ENCODE results near the gene LACTB.
"Not testable (repeated sequence)": the region's sequence is repeated elsewhere in the genome, so short reads cannot be mapped to it uniquely, and the experiment has no call there.

LACTB gene

DNA sequence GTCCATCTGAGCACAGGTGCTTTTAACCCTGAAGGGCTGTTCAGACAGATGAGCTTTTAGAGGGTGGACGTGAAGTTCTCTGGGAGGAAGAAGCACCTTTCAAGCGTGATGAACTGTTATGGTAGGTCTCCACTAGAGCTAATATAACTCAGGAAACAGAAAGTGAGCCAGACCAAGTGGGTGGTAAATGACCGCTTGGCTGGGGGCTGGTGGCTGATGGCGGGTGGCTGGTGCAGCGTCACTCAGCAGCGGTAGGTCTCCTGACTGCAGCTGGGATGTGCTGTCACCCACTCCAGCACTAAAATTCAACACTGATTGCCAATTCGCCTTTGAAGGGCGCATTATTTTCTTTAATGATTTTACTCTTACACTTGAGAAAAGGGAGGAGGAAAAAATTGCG, 31.2 kb upstream of the LACTB start:
- no peak for DNase-seq (ENCODE audit: low read depth)

DNA sequence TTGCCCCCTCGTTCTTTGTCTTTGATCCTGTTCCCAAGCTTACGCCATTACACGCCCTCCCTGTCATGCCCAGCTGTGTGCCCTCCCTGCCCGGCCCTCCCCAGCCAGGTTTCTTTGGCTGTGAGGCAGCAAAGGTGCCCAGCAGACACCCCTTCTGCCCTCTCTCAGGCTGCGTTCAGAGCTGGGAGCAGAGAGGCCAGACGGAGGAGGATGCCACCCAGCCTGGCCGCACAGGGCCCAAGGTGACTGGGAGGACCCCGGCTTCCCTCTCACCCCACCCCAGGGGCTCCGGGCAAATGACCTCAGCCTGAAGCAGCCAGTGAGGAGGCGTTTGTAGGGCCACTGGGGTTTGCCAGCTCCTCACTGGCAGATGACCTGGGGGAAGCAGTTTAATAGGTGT, 30.8 kb upstream of the LACTB start:
- DNase-seq (ENCODE audit: low read depth): no peak

DNA sequence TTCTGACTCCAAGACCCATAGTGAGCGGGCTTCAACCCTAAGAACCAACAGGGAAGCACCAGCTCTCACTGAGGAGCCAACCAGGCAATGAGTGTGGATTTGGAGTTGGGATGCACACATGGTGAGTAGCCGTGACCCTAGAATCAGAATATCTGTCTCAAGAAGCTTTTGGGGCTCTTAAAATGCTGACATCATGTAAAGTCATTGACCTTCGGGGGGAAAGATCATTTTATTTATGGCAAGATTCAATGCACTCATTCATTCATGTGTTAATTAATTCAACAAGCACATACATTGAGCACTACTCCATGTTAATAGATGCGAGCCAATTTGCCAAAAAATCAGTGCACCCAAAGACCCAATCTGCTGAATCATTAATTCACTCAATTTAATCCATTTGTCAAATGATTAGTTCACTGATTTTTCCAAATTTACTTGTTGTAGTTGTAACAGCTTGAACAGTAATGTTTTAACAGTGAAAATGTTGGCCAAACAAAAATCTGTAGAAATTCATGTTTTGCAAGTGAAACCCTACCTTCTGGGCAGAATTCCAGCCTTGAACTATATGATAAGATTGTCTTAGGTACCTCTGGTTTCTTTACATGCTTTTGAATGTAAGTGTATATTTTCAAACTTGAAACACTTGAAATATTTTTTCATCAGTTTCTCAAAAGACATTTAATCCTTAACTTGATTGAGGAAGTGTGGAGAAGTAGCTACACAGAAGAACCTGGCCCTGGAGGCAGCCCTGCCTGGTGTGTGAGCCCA, 29.8 kb upstream of the LACTB start:
- no peak for DNase-seq (ENCODE audit: low read depth)

DNA sequence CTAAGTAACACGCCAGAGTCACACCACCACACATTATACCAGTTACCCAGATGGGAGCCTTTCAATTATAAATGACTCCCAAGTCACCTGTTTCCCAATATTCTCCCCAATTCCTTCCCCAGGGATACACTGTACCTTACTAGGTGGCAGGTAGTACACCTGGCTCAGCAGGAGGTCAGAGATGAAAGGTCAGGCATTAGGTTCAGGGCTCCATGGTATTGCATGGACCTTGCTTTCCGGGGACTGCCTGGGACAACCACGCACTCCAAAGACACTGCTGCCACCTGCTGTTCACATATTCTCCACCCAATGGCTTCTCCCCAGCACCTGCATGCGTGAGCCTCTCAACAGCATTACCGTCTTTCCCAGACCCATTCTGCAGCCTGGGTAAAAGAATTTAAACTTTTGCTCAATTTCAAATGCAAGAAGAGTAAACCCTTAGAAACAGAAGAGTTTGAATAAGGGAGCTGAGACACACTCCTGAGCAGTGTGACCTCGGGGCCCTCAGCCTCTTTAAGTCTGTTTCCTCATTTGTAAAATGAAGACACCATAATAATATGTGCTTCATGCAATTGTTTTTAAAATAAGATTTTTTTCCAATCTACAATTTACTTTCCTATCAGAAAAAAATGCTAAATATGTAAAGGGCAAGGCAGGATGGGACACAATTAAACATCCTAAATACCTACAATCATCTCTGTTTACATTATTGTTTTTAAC, 28.0 kb upstream of the LACTB start:
- DNase-seq (ENCODE audit: low read depth): peak; percentile 47

DNA sequence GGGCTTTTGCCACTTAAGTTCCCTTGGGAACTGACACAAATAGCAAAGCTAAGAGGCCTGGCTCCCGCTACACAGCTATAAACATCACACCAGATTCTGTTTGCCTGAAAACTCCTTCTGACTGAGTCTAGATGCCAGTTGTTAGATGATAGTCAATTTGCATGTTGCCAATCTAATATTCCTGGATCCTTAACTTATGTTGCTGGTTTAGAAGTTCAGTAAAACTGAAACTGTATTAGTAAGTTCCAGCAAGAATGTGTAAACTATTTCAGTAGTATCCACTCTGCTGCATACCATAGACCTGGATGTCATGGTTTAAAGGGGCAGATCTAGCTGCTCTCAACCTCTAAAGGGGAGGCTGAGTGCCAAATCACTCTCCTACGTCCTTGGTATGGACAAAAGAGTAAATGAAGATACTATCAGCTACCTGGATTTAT, 27.1 kb upstream of the LACTB start:
- DNase-seq (ENCODE audit: low read depth): peak; percentile 56

DNA sequence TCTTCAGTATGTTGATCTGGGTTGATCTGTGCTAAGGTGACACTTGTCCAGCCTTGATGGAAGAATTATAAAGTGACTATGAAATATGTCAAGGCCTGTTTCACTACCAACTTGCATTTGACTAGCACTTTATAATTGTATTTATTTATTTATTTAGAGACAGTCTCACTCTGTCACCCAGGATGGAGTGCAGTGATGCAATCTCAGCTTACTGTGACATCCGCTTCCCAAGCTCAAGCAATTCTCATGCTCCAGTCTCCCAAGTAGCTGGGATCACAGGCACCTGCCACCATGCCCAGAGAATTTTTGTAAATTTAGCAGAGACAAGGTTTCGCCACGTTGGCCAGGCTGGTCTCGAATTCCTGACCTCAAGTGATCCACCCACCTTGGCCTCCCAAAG, 25.5 kb upstream of the LACTB start:
- no peak for DNase-seq (ENCODE audit: low read depth)

DNA sequence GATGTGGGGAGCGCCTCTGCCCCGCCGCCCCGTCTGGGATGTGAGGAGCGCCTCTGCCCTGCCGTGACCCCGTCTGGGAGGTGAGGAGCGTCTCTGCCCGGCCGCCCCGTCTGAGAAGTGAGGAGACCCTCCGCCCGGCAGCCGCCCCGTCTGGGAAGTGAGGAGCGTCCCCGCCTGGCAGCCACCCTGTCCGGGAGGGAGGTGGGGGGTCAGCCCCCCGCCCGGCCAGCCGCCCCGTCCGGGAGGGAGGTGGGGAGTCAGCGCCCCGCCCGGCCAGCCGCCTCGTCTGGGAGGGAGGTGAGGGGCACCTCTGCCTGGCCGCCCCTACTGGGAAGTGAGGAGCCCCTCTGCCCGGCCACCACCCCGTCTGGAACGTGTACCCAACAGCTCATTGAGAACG, 22.8 kb upstream of the LACTB start:
- DNase-seq (ENCODE audit: low read depth): not testable (repeated sequence)

DNA sequence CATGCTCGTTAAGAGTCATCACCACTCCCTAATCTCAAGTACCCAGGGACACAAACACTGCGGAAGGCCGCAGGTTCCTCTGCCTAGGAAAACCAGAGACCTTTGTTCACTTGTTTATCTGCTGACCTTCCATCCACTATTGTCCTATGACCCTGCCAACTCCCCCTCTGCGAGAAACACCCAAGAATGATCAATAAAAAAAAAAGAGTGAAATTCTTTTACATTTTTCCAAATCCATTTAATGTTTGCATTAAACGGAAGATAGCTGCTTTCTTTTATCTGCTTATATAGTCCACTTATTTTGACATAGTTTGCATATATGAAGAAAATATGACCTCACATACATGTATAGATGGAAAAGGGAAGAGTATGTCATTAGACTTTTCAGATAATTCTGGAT, 22.1 kb upstream of the LACTB start:
- DNase-seq (ENCODE audit: low read depth): not testable (repeated sequence)

DNA sequence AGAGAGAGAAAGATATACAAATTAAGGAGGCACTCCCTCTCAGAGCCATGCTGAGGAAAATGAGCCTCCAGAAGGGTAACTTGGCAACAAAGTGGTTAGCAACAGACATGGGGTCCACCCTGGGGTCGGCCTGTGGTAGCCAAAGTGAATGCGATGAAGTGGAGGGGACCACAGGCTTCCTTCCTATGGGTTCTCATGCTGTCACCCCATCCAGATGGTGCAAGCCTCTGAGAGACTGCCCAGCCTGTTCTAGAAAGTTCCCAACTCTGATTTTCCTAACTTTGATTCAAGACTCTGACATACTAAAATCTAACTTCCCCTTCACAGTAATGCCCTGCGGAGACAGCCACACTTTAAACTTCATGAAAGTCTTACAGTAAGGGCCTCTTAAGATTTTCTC, 18.2 kb upstream of the LACTB start:
- no peak for DNase-seq (ENCODE audit: low read depth)

DNA sequence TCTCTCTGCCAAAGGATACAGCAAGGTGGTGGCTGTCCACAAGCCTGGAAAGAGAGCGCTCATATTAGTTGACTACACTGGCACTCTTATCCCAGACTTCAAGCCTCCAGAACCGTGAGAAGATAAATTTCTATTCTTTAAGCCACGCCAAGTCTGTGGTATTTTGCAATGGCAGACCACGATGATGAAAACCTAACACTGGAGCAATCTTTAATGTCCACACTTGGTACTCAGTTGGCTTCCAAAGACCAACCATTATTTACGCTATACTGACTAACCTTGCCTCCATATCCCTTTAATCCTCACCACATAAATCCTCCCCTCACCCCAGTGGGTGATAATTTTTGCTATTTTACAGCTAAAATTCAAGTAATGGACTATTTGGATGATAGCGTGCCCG, 16.9 kb upstream of the LACTB start:
- DNase-seq (ENCODE audit: low read depth): no peak

DNA sequence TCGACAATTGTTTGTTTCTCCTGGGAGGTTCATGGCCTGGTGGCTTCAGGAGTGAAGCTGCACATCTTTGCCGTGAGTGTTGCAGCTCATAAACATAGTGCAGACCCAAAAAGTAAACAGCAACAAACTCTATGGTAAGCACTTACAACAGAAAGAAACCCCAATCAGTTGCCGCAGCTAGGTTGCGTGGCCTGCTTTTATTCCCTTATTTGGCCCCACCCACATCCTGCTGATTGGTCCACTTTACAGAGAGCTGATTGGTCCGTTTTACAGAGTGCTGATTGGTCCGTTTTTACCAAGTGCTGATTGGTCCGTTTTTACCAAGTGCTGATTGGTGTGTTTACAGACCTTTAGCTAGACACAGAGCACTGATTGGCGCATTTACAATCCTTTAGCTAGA, 16.3 kb upstream of the LACTB start:
- DNase-seq (ENCODE audit: low read depth): not testable (repeated sequence)

DNA sequence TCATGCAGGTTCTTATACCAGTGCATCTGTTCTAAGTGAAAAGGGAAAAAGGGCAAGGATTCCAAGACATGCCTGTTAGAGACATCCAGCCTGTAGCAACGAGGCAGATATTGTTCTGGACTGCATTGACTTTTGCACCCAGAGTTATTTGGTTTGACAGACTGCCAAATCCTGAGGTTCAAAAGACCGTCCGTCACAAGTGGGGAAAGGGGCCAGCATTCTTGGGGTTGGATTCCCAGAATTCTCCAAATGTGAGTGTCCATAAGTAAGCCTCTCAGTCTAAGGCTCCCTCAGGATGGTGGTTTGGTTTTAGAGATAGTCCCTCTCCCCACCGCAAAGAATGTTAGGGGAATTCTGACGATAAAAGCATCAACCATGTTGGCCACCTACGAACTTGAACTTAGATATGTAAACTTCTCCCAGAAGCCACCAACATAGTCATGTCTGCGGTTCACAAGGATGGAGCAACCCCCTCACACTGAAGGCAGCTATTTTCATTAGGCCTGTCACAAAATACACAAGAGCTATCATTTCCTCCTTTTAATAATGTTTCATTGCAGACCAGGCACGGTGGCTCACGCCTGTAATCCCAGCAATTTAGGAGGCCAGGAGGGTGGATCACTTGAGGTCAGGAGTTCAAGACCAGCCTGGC, 13.6 kb upstream of the LACTB start:
- peak; percentile 100 for DNase-seq (ENCODE audit: low read depth)

DNA sequence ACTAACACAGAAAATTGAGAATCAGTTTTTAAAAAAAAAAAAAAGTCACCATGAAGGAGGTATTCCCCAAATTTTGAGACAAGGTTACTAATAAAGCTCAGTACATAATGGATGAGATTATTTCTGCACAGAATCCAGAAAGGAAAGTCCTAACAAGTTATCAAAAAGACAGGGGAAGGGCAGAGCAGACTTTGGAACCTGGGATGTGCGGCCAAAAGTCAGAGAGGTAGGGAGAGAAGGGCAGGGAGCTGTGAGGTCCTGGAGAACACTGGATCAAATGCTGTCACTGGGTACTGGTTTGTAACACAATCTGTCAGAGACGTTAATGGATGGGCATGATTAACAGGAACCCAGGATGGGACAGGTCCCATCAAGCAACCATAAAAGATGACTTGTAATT, 12.2 kb upstream of the LACTB start:
- no peak for DNase-seq (ENCODE audit: low read depth)

DNA sequence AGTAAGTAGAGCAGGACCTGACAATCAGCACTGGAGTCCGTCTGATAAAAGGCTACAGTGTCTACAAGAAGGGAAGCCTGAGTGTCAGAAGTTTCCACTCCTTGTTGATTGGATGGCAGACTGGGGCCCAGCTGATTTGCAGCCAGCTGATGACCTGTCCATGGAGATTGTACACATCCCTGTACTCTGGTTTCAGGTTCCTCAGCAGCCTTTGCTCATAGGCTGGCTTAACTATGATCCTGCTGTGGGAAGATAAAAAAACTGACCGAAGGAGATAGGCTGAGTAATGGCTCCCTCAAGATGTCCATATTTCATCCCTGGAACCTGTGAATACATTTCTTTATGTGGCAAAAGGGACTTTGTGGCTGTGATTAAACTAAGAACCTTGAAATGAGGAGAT, 11.7 kb upstream of the LACTB start:
- DNase-seq (ENCODE audit: low read depth): no peak

DNA sequence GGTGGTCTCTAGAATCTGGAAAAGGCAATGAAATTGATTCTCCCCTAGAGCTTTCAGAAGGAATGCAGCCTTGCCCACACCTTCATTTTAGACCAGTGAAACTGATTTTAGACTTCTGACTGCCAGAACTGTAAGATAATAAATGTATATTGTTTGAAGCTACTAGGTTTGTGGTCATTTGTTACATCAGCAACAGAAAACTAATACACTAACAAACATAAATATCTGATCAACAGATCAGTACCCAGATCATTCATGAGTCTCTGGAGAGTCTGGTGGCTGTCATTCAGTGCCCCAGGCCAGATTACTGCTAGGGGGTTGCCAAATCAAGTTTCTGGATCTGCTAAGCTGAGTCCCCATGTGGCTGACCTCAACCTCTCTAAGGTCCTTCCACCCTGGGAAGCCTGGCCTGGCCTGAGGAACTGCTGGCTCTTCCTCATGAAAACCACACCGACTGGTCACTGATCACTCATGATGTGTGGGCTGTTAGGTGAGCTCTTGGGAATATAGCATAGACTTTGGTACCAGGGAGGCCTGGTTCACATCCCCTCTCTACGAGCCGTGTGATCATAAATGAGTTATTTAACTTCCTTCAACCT, 11.1 kb upstream of the LACTB start:
- DNase-seq (ENCODE audit: low read depth): no peak

DNA sequence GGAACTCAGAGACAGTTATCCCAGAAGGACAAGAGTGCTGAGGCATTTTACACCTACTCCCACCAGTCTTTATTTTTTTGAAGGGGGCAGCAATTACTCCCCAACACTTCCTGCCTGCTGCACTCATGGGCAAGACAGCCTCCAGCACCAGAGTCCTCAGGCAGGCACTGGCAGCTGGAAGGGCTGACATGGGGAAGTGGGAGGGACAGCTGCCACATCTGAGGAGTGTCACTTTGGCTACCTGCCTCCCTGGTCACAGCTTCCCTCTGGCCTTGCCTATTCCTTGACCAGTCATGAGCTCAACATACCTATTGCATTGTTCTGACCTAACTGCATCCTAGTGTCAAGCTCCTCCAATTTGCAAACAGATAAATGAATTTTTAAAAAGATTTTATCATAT, 10.2 kb upstream of the LACTB start:
- no peak for DNase-seq (ENCODE audit: low read depth)

DNA sequence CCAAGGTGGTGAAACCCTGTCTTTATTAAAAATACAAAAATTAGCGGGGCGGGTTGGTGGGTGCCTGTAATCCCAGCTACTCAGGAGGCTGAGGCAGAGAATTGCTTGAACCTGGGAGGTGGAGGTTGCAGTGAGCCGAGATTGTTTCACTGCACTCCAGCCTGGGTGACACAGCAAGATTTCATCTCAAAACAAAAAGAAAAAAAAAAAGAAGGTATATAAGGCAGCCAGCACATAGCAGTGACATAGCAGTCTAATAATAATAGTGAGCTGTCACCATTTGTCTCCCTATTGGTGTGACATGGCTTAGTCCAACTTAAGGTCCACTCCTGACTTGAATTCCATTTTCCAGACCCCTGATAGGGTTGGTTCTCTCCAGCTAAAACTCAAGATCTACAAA, 8.8 kb upstream of the LACTB start:
- DNase-seq (ENCODE audit: low read depth): no peak

DNA sequence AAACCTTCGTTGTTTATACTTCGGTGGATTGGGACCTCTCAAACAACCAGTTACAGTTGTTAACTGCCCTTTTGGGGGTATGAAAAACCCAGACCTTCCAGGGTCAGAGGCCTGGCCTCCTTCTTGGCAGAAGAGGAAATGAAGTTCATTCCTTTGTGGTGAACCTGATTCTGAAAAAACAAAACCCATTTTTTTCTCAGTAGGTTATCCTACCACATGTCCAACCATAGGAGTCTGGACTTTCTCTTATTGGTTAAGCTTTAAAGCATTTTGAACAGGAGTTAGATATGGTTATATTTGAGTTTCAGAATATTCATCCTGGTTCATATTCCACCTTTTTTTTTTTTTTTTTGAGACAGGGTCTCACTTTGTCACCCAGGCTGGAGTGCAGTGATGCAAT, 7.2 kb upstream of the LACTB start:
- DNase-seq (ENCODE audit: low read depth): no peak

DNA sequence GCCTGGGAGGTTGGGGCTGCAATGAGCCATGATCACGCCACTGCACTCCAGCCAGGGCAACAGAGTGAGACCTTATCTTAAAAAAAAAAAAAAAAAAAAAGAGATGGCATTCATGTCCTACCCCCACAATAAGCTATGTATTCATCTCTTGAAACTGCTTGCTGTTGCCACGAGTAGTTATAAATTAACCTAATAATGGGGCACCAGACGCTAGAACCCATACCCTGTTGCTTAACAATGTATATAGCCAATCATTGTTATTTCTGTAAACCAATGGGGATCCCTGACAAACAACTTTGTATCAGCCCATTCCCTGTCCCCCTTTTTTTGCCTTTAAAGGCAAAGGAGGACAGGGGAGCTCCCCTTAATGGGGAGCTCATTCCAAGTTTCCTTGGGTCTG, 2.8 kb upstream of the LACTB start:
- DNase-seq (ENCODE audit: low read depth): no peak

DNA sequence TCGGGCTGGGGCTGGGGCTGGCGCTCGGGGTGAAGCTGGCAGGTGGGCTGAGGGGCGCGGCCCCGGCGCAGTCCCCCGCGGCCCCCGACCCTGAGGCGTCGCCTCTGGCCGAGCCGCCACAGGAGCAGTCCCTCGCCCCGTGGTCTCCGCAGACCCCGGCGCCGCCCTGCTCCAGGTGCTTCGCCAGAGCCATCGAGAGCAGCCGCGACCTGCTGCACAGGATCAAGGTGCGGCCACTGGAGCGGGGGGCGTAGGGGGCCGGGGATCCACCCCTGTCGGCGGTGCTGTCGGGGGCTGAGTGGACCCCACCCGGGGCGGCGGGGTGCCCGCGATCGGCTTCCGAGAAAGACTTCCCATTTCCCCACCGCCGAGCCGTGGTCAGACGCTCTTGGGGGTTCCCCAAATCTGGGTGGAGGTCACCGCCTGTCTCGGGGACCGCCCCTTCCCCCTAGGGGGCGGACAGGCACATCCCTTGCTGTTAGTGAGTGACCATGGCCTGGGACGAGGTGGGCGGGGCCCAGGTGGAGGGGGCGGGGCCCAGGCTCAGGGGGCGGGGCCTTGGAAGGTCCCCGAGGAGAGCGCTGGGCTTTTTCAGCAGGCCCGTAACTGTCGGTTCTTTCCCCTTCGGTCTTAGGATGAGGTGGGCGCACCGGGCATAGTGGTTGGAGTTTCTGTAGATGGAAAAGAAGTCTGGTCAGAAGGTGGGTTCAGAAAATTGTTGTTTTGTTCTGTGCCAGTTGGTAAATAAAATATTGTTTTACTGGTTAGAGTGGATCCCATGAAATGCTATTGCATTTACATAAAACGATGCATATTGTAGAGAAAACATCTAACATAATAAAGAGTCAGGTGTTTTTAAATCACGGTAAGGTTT, 578 bp downstream of the LACTB start:
- peak; percentile 23 for DNase-seq (ENCODE audit: low read depth)

DNA sequence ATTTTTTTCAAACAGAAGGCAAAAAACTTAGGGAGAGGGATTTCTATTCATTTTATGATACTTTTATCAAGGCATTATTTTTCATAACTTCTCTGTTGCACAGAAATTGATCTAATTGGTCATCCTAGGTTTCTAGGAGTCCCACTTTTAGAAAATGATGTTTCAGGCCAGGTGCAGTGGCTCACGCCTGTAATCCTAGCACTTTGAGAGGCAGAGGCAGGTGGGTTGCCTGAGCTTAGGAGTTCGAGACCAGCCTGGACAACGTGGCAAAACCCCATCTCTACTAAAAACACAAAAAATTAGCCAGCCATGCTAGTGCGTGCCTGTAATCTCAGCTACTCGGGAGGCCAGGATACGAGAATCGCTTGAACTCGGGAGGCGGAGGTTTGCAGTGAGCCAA, 2.8 kb downstream of the LACTB start:
- no peak for DNase-seq (ENCODE audit: low read depth)

DNA sequence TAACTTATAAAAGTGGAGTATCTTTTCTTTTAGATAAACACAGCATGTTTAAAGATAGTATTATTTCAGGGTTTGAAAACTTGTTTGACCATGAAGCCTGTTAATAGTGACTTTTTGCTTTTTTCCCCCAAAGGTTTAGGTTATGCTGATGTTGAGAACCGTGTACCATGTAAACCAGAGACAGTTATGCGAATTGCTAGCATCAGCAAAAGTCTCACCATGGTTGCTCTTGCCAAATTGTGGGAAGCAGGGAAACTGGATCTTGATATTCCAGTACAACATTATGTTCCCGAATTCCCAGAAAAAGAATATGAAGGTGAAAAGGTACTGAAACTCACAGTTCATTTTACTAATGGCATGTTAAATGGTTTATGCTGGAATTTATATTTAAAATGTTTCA, 5.1 kb downstream of the LACTB start:
- no peak for DNase-seq (ENCODE audit: low read depth)
